ENCODE measurements around the gene NR6A1.

NR6A1 gene

DNA sequence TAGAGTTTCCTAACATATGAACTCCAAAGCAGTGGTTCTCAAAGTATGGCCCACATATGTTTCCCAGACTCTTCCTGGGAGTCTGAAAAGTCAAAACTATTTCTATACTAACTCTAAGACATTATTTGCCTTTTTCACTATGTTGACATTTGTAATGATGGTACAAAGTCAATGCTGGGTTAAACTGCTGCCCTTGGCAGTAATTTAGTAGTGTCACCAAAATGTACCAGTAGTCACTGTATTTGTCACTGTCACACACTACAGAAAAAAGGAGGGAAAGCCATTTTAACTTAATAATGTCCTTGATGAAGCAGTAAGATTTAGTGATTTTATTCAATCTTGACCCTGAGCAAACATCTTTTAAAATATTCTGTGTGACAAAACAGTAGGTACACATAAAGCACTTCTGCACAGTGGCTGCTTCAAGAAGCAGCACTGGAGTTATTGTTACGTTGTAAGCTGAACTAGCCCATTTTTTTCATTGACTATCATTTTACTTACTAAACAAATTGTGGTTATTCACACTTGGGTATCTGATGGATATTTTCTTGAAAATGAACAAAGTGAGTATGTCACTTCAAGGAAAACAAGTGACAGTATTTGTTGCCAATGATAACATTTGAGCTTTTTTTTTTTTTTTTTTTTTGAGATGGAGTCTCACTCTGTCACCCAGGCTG, 90.3 kb downstream of the NR6A1 start:
- no peak for DNase-seq

DNA sequence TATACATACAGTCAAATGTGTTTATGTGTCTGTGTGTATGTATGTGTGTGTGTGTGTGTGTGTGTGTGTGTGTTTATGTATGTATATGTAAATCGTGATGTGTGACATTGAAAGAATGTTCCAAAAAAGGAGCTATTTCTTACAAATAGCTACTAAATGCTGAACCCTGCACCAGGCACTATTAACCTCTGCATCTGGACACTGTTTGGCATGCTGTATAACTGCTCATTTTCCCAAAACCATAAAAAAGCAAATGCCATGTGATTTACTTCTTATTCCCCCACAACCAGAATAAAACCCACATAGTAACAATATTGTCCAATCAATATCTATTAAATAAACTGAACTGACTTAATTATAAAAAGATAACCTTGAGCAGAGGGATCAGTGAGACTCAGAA, 91.1 kb downstream of the NR6A1 start:
- no peak for DNase-seq

DNA sequence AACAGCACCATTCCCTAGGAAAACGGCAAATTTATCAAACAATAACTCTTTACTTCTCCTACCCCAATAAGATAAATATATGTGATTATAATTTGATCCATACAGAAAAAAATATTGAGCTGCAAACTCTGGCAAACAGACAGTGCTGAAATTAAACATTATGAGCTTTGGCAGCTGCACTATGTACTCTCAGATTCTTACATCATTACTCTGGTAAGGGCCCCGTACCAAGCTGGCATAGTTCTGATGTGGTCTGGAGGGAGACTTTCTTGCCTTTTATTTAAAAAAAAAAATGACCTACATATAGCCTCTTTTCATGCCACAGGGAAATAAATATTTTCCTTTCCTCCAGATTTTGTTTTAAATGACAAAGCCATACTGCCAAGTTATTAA, 95.0 kb downstream of the NR6A1 start:
- DNase-seq: no peak

DNA sequence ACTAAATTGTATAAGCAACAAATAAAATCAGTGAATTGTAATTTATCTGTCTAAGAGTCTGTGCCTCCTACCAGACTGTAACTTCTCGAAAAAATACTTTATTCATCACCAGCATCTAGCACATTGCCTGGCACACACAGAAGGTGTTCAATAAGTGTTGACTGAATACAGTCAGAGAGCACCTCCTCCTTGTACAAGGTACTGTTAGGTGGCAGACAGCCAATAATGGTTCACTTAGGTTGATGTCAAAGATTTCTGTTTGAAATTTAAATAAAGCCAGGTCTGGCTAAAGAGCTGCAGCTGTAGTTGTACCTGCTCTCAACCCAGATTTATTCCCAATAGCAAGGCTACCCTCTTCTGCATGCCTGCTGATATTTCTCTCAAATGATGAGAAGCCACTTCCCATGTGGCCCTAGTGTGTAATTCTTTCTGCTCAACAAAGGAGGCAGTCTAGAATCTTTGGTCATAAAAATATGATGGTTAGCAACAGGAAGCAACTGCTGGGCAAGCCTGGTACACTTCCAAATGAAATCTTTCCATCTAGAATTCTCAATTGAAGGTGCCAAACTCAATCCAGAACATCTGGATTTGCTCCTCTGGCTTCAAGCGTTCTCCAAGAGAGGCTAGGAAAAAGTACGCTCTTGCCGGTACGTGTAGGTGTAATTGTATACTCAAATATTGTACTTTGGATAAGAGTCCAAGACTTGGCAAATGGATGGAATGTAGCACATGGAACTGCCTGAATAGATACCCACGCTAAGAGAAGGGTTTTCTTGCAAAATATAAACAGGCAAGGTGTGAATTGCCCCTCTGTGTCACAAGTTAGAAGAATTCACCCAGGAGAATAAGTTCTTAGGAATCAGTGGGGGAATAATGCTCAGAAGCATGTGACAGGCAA, 95.6 kb downstream of the NR6A1 start:
- DNase-seq: no peak

DNA sequence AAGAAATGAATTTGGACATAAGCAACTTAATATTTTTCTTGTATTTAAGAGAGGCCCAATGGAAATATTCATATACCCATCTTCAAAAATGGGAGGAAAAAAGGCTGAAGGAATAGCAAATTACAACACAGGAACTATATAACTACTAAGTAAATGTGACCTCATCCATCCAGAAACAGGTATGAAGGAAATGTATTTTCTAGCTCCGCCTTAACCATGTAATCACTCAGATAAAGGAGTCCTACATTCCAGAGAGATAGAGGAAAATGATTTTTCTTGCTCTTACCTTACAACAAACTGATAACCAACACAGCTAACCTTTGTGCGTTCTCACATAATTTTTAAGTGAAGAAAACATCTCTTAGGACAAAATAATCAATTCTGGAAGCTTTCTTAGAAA, 96.5 kb downstream of the NR6A1 start:
- DNase-seq: no peak

DNA sequence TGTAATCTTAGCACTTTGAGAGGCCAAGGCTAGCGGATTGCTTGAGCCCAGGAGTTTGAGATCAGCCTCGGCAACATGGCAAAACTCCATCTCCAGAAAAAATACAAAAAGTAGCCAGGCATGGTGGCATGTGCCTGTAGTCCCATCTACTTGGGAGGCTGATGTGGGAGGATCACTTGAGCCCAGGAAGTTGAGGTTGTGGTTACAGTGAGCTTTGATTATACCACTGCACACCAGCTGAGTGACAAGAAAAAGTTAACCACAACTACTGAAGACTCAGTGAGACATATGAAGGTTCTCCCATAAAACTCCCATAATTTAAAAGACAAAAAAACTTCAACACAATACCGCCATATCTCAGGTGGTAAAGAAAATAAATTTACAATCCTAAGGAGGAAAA, 98.0 kb downstream of the NR6A1 start:
- DNase-seq: no peak

DNA sequence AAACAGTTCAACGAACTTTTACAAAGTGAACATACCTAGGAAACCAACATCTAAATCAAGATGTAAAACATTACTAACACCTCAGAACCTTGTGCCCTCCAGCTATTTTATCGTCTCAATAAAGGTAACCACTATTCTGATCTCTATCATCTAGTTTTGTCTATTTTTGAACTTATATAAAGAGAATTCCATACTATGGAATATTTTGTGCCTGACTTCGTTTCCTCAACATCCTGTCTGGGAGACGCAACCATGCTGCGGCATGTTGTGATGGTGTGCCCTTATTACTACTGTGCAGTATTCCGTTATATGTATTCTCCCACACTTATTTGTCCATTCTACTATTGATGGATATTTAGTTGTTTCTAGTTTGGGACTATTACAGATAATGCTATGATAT, 99.2 kb downstream of the NR6A1 start:
- no peak for DNase-seq

DNA sequence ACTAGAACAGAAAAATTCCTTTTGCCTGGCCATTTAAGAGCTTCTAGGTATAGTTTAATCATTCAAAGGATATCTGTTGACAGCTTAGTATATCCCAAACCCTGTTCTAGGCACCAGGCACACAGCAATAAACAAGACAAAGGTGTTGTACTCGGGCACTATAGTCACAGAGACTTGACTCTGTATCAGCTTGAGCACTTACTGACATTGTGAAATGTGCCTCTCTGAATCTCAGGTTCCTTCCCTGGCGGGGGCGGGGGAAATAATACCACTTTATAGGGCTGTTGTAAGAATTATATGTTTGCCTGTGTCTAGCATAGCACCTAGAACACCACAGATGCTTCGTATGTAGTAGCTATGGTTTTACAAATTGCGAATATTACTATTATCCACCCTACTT, 104.5 kb downstream of the NR6A1 start:
- DNase-seq: no peak

DNA sequence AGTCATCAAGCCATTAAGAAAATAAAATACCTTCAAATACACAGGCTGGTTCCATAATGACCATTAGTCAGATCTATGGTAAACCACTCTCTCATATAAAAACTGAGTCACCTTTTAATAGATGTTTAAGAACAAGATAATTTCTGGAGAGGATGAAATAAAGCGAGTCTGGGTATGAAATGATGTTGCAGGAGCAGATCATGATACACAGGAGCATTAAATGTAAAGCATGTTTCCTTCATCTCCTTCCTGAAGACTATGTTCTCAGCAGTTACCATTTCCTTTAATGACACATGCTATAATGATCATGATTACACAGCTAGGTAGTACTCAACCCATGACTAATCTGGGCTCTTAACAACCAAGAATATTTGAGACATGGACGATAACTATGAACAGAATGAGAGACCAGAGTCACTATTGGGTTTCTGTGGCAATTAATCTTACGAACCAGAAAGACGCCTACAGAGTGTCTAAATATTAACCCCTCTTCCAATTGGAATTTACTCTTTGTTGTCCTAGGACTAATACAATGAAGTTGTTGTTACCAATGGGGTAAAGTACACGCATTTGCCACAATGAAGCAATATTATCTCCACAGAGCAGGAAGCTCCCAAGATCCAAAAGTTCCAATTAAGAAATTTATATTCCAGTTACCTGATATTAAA, 105.6 kb downstream of the NR6A1 start:
- DNase-seq: no peak

DNA sequence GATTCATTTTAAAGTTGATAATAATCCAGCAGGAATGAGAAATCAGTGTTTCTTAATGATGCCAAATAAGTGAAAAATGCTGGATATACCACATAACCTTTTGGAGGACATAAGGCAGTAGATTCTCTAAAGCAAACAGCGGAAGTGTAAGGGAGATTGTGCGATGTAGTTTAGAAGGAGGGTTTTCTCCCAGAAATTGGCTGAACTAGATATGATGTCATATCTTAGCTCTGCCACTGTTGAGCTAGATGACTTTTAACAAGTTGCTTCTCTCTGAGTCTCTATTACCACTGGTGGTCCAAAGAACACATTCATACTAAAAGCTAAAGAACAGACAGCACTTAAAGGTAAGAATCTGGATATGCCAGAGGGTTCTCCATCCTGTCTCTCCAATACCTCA, 107.0 kb downstream of the NR6A1 start:
- no peak for DNase-seq

DNA sequence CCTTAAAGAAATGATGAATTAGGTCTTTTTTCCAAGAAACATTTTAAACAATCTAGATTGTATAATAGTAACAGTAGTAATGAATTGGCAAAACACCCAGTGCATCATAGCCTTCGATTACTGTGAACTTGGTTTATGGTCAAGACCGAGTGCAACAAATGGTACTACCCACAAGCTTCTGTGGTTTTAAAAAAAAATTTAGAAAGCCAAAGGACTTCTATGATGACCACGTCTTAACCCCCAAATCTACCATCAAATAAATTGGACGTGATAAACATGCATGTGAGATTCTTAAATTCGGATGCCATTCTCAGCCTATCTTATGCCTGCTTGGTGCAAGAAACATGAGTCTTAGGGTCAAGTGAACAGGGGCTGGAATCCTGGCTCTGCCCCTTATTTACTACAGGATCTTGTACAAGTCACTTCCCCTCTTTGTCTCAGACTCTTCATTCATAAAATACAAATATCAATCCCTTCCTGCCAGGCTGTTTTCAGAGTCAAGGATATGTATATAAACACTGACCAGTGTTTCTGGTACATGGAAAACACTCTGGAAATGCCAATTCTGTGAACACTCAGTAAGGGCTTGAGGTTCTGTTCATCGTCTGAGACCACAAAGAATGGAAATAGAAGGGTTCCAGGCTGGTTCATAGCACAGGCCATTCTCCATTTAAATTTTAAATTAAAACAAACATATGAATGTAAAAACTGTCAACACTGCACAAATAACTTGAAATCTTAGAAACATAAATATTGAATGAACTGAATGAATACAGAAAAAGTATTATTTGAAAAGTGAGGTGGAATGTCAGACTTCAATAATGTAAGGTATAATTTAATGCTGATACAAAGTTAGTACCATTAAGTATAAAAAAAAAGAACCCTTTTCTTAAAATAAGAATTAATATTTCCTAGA, 107.8 kb downstream of the NR6A1 start:
- no peak for DNase-seq

DNA sequence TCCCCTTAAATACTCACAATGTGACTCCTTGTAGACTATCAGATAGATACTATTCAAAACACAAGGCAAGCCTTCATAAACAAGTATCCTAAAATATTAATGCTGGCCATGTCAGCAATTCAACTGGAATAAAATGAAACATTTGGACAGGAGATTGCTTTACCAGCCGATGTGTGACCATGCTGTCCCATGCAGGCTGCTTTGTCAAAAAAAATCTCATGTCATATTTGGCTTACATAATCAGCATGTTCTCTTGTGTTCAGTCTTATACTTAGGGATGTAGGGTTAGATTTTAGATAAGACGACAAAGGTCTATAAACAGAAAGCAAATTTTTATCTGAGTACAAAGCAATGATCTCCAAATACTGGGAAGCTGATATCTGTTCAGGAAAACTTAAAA, 108.5 kb downstream of the NR6A1 start:
- DNase-seq: no peak

DNA sequence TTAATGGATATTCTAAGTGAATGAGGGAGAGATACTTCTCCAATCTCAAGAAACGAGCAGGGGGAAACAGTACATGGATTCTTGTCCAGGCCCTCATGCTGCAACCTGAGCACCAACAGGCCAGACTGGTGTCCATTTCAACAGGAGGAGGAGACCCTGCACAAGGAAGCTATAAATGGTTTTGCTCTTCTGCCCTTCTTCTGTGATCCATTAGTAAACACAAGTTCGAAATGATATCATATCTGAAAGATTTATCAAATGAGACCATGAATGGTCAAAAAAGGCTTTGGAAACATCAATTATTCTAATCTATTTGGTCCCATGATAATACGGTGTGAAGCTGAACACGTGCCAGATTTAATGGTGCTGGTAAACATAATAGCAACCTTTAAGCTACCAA, 109.8 kb downstream of the NR6A1 start:
- DNase-seq: no peak

DNA sequence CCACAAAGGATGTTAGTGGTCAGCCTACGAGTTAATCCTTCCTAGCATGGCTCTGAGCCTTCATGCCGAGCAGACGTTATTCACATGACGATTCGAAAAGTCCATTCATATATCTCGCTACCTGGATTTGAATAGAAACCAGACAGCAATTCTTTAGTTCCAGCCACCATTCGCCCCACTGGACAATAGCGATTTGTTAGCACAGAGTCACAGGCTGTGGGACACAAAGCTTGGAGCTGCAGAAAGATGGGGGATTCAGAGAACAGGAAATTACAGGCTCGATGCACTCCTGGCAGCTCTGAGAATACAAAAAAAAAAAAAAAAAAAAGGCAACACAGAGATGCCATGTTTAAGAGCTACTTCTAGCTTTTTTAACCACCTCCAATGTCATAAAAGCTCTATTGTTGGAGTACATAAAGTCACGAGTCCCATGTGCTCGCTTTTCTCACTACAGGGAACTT, 110.7 kb downstream of the NR6A1 start:
- DNase-seq: peak; percentile 24 to 28

DNA sequence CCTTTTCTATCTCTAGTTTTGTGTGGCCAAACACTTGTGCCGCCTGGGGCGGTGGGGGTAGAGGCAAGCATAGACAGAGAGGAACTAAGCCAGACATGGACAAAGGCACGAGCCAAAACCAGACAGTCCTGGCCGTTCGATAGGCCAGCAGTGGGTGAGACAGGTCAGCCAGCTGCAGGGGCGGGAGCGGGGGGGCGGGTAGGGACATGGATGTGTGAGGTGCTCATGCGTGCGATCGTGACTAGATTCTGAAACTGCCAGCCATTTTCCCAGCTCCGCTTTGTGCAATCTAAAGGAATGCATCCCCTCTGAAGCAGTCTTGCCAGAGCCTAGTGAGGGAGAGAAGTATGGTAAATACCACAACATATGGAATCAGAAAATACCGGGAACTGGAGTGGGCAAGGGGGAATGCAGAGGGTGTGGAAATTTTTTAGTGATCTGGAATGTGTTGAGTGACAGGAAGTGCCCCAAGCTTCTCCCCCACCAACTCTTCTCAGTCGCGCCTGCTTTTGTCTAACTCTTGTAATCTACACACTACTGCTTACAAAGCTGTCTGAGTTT, 111.9 kb downstream of the NR6A1 start:
- peak; percentile 59 to 60 for DNase-seq

DNA sequence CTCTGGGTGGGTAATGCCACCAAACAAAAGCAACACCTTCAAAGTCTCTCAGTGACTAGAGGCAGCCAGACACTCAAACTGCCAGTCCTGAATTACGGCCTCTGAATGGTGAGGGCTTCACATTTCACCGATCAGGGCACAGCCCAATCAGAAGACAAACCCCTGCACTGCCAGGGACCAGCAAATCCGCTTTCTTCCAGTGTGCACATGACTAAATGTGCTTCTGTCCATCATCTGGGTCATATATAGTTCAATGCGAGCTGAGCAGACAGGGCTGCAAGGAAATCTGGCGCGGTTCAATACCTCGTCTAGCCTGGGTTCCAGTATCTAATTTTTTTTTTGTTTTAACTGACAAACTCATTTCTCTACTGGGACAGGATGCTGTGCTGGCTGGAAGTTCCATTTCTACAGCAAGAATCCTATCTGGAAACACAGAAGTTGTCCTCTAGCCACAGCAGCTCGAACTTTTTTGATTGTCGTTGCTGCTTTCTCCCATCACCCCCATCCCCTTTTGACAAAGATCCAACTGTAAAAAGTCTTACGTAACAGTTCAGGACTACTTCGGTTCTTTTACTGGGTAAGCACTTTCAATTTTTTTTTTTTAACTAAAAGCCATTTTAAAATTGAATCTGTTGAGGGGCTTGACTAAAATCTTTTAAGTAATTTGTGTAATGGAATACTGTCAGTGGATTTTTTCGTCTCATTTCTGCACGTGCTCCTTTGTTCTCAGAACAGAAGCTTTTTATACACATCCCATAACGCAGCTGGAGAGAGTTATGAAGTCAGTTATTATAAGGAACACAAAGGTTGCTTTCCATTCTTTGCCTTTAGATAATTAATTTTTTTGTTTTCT, 112.7 kb downstream of the NR6A1 start:
- peak; percentile 43 to 55 for DNase-seq

DNA sequence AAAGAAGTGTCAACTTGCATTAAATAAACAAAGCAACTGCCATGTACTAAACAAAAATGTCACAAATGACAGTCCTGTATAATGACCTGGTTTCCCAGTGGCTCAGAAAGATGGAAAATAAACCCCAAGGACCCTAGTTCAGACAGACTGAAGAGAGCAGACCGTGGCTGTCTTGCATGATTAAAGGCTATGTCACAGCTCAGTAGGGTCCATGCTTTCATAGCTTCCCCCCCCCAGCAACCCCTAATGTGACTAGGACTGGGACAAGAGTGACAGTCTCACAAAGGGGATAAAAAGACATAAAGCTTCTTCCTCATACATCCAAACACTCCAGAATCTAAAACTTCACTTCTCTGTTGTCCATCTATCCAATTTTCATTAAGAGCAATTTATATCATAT, 113.6 kb downstream of the NR6A1 start:
- DNase-seq: no peak

DNA sequence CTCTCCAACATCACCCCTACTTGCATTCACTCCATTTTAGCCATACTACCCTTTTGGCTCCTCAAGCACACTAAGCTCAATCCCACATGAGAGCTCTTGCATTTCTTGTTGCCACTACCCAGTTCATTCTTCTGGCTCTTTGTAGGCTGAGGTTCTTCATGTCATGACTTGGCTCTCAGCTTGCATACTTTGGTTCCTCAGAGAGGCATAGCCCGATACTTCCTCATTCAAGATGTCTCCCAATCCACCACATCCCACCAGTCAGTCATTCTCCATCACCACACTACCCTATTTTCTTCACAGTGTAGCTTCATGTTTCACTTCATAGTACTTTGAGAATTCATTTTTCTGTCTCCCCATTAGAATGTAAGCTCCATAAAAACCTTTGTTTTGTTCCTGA, 116.7 kb downstream of the NR6A1 start:
- no peak for DNase-seq

DNA sequence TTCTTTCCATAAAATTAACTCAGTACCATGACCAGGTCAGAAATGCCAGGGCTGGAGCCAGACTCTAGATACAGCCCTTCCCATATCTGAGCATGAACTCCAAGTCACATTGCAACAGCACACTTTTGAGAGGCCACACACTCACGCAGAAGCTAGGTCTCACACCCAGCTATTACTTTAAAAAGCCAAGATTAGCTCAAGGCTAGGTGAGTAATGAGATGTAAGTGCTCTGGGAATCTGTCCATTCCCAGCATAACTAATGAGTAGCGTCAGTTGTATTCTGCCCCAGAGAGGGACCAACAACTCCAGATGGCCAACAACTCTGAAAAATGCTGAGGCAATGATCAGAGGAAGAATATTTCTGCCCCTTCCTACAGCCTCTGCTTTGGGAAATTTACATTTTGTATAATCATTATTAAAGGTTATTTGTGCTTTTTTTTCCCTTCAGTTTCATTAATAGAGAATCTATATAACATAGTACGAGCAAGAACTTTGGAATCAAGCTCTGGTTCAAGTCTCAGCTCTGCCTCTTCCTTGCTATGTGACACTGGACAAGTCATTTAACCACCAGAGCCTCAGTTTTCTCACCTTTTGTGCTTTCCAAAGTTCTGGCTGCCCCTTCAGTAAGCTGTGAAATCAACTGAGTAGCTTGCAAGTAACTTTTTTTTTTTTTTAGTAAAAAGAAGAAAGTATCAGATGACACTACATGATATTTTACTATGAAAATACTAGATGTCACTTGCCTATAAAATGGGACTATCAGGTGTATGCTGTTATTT, 118.3 kb downstream of the NR6A1 start:
- DNase-seq: no peak

DNA sequence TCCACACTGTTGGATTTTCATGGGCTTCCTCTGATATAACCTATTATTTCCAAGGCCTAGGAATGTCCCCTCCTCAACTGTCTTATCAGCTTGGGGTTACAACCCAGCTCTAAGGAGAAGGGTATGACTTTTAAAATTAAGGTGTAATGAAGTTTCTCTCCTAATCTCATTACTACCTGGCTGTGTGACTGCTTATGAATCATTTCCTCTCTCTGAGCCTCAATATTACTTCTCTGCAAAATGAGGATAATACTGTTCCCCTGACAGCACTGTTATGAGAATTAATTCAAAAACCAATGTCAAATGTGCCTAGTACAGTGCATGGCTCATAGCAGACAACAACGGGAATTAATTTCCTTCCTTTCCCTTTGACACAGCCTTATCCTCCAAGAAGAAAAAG, 118.9 kb downstream of the NR6A1 start:
- DNase-seq: no peak

DNA sequence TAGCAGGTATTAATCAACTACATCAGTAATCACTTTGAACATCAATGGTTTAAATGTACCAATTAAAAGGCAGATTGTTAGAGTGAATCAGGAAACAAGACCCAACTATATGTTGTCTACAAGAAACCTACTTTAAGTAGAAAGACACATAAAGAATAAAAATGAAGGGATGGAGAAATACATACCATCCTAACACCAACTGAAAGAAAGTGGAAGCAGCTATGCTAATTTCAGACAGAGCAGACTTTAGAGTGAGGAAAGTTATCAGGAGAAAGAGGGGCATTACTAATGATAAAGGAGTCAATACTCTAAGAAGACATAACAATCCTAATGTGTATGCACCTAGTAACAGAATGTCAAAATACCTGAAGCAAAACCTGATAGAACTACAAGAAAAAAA, 125.8 kb downstream of the NR6A1 start:
- no peak for DNase-seq
